Choroid plexus epithelial cell (primary cell): ENCODE measurements around the gene AUTS2.
A peak's percentile ranks its signal among the peaks of the same experiment; 100 is the strongest.

Experiments used
- DNase-seq: peaks from one replicate; pipeline ENCODE4 v3.0.0-alpha.2; 2010; ENCODE audit warnings: low read depth
- H3K4me3 ChIP-seq: 2 replicates; pipeline ENCODE4 v1.5.1; 2011; ENCODE audit warnings: low read depth, mild to moderate bottlenecking, control low read depth, low read length, moderate library complexity
- TF ChIP-seq, protein P1 (sequence below): conservative IDR thresholded peaks from 2 replicates; pipeline ENCODE4 v1.5.1; 2011; ENCODE audit warnings: low read depth, mild to moderate bottlenecking, control low read depth, inconsistent platforms, low read length, moderate library complexity

Gene AUTS2

DNA sequence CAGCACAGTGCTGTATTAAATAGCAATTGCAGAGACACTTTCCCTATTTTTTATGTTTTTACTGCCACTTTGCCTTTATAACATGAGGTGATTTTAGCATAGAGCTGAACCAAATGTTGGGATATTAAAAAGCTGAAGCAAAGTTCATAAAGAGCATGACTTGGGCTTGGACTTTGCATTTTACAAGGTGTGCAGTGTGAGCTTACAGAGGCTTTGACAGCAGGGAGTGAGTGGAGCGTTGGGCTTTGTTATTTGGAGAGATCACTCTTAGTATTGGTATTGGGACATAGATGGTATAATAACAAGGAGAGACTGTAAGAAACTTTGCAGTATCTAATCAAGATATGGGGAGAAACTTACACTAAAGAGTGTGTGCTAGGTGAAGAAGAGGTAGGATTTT, 449.1 kb downstream of the AUTS2 start:
- TF ChIP-seq, protein P1, sequence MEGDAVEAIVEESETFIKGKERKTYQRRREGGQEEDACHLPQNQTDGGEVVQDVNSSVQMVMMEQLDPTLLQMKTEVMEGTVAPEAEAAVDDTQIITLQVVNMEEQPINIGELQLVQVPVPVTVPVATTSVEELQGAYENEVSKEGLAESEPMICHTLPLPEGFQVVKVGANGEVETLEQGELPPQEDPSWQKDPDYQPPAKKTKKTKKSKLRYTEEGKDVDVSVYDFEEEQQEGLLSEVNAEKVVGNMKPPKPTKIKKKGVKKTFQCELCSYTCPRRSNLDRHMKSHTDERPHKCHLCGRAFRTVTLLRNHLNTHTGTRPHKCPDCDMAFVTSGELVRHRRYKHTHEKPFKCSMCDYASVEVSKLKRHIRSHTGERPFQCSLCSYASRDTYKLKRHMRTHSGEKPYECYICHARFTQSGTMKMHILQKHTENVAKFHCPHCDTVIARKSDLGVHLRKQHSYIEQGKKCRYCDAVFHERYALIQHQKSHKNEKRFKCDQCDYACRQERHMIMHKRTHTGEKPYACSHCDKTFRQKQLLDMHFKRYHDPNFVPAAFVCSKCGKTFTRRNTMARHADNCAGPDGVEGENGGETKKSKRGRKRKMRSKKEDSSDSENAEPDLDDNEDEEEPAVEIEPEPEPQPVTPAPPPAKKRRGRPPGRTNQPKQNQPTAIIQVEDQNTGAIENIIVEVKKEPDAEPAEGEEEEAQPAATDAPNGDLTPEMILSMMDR, result no peak
- no peak overlapping the region for H3K4me3 ChIP-seq
- DNase-seq, result no peak

DNA sequence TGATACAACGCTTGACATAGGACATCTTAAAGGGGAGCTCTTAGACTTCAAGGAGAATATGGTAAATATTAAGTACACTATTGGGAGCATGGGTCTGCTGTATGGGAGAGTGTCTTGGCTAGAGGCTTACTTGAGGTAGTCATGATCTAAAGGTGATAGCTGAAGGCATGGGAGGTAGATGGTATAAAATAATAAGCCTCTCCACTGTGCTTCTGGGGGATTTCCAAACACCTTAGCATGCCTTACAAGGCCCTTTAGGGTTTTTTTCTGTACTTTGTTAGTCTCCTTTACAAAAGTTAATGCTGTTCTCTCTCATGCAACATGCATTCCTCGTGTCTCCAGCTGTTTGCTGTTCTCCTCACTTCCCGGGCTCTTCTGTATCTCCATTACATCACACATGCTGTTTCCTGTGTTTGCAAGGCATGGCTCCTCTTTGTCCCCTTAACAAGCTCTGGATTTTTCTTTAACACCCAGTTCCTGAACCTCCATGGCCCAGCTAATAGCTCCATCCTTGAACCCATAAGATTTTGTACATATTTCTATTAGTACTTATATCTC, 449.7 kb downstream of the AUTS2 start:
- no peak overlapping the region for H3K4me3 ChIP-seq
- TF ChIP-seq, protein P1, result no peak
- DNase-seq, result peak; percentile 6

DNA sequence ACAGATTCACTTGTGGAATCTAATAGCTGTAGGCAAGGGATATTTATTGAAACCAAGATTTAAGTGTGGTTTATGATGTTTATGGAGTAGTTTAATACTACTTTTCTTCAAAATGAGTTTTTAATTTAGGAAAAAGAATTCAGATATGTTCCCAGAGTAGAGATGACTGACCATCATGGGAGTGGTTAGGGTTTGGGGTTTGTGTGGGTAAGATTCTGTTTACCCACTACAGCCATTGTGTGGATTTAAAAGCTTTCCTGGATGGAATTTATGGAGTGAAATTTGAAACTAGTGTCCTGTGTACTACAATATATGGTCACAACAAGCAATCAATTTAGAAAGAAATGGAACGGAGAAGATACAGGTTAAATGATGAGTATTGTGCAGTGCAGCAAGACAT, 453.5 kb downstream of the AUTS2 start:
- TF ChIP-seq, protein P1, result no peak
- H3K4me3 ChIP-seq, result no peak overlapping the region
- no peak for DNase-seq

DNA sequence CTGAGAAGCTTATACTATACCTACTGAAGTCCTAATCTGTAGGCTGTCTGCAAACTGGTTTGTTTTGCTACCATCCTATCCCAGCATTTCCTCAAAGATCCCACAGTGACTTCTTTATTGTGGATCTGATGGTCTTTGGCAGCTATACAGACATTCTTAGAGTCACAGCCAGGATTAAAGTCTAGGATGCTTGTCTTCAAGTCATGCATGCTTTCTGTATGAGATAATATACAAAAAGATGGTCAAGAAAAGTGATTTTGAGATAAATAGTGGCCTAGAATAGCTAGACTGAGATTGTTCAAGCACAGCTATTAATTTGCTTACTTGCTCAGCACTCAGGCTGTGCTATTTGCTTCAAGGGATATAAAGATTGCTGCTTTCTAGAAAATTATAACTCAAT, 454.4 kb downstream of the AUTS2 start:
- TF ChIP-seq, protein P1, result no peak
- no peak overlapping the region for H3K4me3 ChIP-seq
- peak; percentile 38 for DNase-seq

DNA sequence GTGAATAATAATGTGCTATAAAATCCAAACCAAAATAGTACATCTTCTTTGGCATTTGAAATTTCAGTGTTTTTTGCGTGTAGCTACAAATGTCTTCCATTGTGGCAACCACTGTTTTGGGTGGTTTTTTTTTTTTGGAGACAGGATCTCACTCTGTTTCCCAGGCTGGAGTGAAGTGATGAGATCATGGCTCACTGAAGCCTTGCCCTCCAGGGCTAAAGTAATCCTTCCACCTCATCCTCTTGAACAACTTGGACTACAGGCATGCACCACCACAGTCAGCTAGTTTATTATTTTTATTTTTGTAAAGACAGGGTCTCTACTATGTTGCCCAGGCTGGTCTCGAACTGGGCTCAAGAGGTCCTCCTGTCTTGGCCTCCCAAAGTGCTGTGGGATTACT, 455.1 kb downstream of the AUTS2 start:
- no peak overlapping the region for H3K4me3 ChIP-seq
- TF ChIP-seq, protein P1, result no peak
- DNase-seq, result no peak

DNA sequence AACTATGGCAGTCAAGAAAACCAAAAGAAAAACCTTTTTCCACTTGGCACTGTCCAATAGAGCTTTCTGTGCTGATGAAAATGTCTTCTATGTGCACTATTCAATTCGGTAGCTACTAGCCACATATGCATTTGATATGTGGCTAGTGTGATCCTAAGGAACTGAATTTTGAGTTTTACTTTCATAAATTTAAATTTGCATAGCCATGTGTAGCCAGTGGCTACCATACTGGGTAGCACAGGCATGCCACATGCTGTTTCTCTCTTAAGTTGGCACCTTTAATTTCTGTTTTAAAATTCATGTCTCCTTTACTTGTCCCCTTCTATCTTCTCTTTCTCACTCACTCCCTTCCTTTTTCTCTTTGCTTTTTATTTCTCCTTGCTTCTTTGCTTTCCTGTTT, 455.7 kb downstream of the AUTS2 start:
- no peak for DNase-seq
- TF ChIP-seq, protein P1, result no peak
- H3K4me3 ChIP-seq, result no peak overlapping the region

DNA sequence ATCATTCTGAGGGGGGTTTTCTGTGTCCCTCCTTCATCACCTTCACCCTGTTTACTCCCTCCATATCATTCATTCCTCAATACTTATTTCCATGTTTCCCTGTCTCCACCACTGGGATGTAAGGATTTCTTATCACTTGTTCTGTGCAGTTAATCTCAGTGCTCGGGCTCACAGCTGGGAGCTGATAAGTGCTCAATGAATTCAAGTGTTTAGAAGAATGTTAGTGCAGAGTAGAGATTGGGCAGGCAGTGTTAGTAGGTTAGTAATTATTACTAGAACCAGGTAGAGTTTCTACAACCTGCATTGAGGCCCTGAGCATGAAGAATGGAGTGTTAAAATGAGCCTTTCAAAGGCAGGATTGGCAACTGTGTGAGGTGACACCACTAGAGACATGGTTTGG, 458.1 kb downstream of the AUTS2 start:
- no peak overlapping the region for H3K4me3 ChIP-seq
- DNase-seq, result no peak
- TF ChIP-seq, protein P1, result no peak
